GM12878 (cell line): Measurements from ENCODE around the gene DCUN1D4. TPM values are rescaled to one million over a fixed set of nuclear protein-coding genes. Genes with fewer than 3 reads are reported as not detected.

Experiments used
- CUX1 ChIP-seq: IDR thresholded peaks from 2 replicates; pipeline ENCODE4 v1.6.1; 2012; ENCODE audit warnings: improper control_type of control experiment, low read depth, low read length; ENCODE audit not compliant: insufficient replicate concordance
- DPF2 ChIP-seq: fragments of 450-650 bp; IDR thresholded peaks from 2 replicates; pipeline ENCODE4 v1.6.1; 2017; ENCODE audit warnings: mild to moderate bottlenecking
- EGR1 ChIP-seq, 2 experiments: IDR thresholded peaks; 1 replicate in 1 of 2; 2 replicates in 1 of 2; pipeline ENCODE4 v1.6.1; 2011 to 2012; ENCODE audit warnings: low read depth in 2 of 2, low read length in 2 of 2, borderline replicate concordance in 1 of 2, mild to moderate bottlenecking in 1 of 2, moderate library complexity in 1 of 2
- FOXM1 ChIP-seq: IDR thresholded peaks from 2 replicates; pipeline ENCODE4 v1.6.1; 2012; ENCODE audit warnings: low read depth, mild to moderate bottlenecking, inconsistent platforms, low read length, moderate library complexity
- GATAD2B ChIP-seq: fragments of 450-650 bp; conservative IDR thresholded peaks from 2 replicates; pipeline ENCODE4 v1.6.1; 2017; ENCODE audit warnings: low read depth, mild to moderate bottlenecking, moderate library complexity
- HDAC2 ChIP-seq: fragments of 200-600 bp; sonication (generic); IDR thresholded peaks from 2 replicates; pipeline ENCODE4 v1.6.1; 2017
- IKZF2 ChIP-seq, 2 experiments: fragments of 450-650 bp; IDR thresholded peaks; 2 replicates each; pipeline ENCODE4 v1.6.1; 2017; ENCODE audit warnings: mild to moderate bottlenecking in 2 of 2, moderate library complexity in 2 of 2
- IRF4 ChIP-seq: IDR thresholded peaks from 2 replicates; pipeline ENCODE4 v1.6.1; 2011; ENCODE audit warnings: low read depth, low read length
- LARP7 ChIP-seq: fragments of 450-650 bp; IDR thresholded peaks from 2 replicates; pipeline ENCODE4 v1.6.1; 2017; ENCODE audit warnings: mild to moderate bottlenecking
- NFIC ChIP-seq: IDR thresholded peaks from 2 replicates; pipeline ENCODE4 v1.6.1; 2012; ENCODE audit warnings: low read depth, mild to moderate bottlenecking, inconsistent platforms, low read length, moderate library complexity
- NR2F1 ChIP-seq: fragments of 450-650 bp; conservative IDR thresholded peaks from 2 replicates; pipeline ENCODE4 v1.6.1; 2017; ENCODE audit warnings: mild to moderate bottlenecking
- NRF1 ChIP-seq: conservative IDR thresholded peaks from 2 replicates; pipeline ENCODE4 v1.6.1; 2011; ENCODE audit warnings: mild to moderate bottlenecking, low read depth, low read length, improper control_type of control experiment
- PKNOX1 ChIP-seq: fragments of 450-650 bp; IDR thresholded peaks from 2 replicates; pipeline ENCODE4 v1.6.1; 2016; ENCODE audit warnings: mild to moderate bottlenecking
- POU2F2 ChIP-seq: IDR thresholded peaks from 3 replicates; pipeline ENCODE4 v1.6.1; 2011; ENCODE audit warnings: low read depth, mild to moderate bottlenecking, low read length, borderline replicate concordance
- RAD21 ChIP-seq: IDR thresholded peaks from 2 replicates; pipeline ENCODE4 v1.6.1; 2011; ENCODE audit warnings: mild to moderate bottlenecking, low read depth, low read length, moderate library complexity; ENCODE audit not compliant: insufficient read depth
- SP1 ChIP-seq: IDR thresholded peaks from one replicate; pipeline ENCODE4 v1.6.1; 2011; ENCODE audit warnings: low read depth, low read length
- SUZ12 ChIP-seq: fragments of 200-600 bp; sonication (generic); IDR thresholded peaks from one replicate; pipeline ENCODE4 v1.6.1; 2018; ENCODE audit warnings: antibody characterized with exemption, mild to moderate bottlenecking; ENCODE audit not compliant: unreplicated experiment
- TBL1XR1 ChIP-seq: IDR thresholded peaks from 2 replicates; pipeline ENCODE4 v1.6.1; 2012; ENCODE audit warnings: low read depth, low read length, improper control_type of control experiment
- TCF7 ChIP-seq: IDR thresholded peaks from 2 replicates; pipeline ENCODE4 v1.6.1; 2014; ENCODE audit warnings: antibody characterized with exemption, borderline replicate concordance
- YY1 ChIP-seq: IDR thresholded peaks from 2 replicates; pipeline ENCODE4 v1.6.1; 2011; ENCODE audit warnings: low read depth, mild to moderate bottlenecking, low read length
- ZNF24 ChIP-seq: fragments of 450-650 bp; IDR thresholded peaks from 2 replicates; pipeline ENCODE4 v1.6.1; 2017; ENCODE audit warnings: antibody characterized with exemption, mild to moderate bottlenecking
- polyA plus RNA-seq, 11 experiments: library from polyadenylated mRNA; depleted of rRNA in 4 of 11; unstranded in 6 of 11; stranded (reverse) in 5 of 11; fragments of >200 nt; fragmentation: Nextera tagmentation in 4 of 11; fragmentation: Illumina TruSeq in 1 of 11; extraction: Ambion mirVana in 4 of 11; extraction: Trizol in 1 of 11; gene quantifications; 1 replicate in 1 of 11; 2 replicates in 10 of 11; pipeline versions ENCODE4 v1.2.1 to v1.2.3, GENCODE V29; 2011 to 2016; ENCODE audit warnings: inconsistent platforms in 2 of 11, missing spikeins in 2 of 11, low read depth in 1 of 11
- total RNA-seq, 4 experiments: library from RNA; depleted of rRNA in 3 of 4; stranded (reverse); fragments of >200 nt in 3 of 4; fragmentation: Illumina TruSeq in 1 of 4; extraction: Trizol in 1 of 4; gene quantifications; 2 replicates each; pipeline versions ENCODE4 v1.2.1 to v1.2.3, GENCODE V29; 2013 to 2021
- TF ChIP-seq, protein P1 (sequence below): fragments of 450-650 bp; formaldehyde crosslinking; IDR thresholded peaks from 2 replicates; pipeline ENCODE4 v1.5.0; 2022; ENCODE audit warnings: mild to moderate bottlenecking, missing genetic modification characterization

The DCUN1D4 gene
- total and polyA plus RNA-seq, 10 of the 15 experiments (the other 5 are each of a cell fraction or from before 2014, with no cell fraction given) = 7.1 to 62.6 (median 16.8) TPM

GRCh38 chr4:51906167-51906958 lies 63.4 kb downstream of the DCUN1D4 start (continued):
- TF ChIP-seq, protein P1, sequence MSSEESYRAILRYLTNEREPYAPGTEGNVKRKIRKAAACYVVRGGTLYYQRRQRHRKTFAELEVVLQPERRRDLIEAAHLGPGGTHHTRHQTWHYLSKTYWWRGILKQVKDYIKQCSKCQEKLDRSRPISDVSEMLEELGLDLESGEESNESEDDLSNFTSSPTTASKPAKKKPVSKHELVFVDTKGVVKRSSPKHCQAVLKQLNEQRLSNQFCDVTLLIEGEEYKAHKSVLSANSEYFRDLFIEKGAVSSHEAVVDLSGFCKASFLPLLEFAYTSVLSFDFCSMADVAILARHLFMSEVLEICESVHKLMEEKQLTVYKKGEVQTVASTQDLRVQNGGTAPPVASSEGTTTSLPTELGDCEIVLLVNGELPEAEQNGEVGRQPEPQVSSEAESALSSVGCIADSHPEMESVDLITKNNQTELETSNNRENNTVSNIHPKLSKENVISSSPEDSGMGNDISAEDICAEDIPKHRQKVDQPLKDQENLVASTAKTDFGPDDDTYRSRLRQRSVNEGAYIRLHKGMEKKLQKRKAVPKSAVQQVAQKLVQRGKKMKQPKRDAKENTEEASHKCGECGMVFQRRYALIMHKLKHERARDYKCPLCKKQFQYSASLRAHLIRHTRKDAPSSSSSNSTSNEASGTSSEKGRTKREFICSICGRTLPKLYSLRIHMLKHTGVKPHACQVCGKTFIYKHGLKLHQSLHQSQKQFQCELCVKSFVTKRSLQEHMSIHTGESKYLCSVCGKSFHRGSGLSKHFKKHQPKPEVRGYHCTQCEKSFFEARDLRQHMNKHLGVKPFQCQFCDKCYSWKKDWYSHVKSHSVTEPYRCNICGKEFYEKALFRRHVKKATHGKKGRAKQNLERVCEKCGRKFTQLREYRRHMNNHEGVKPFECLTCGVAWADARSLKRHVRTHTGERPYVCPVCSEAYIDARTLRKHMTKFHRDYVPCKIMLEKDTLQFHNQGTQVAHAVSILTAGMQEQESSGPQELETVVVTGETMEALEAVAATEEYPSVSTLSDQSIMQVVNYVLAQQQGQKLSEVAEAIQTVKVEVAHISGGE = no peak
- TF ChIP-seq TCF7 (0 out of 2 replicates have a peak, but pooled peaks have one; percentile 18), TBL1XR1 (peak; percentile 71; the same call in 1 of the 2 replicates), IRF4 (peak; percentile 94), HDAC2 (no peak), GATAD2B (no peak), EGR1 (IDR thresholded peaks at IDR 0.05; ENCODE audit: borderline replicate concordance in 1 of 2, low read depth in 2 of 2, low read length in 2 of 2) (no peak), IKZF2 (IDR thresholded peaks at IDR 0.05) (peak; percentile 89 to 91), CUX1 (no peak), NRF1 (no peak), PKNOX1 (peak; percentile 80), SUZ12 (no peak), SP1 (no peak), NR2F1 (no peak), DPF2 (peak; percentile 92), YY1 (no peak), POU2F2 (peak; percentile 53; the same call in 1 of the 3 replicates), FOXM1 (no peak), LARP7 (no peak), RAD21 (no peak), ZNF24 (no peak), NFIC (peak; percentile 89)
